H1 (cell line): Measurements from ENCODE around the gene CIPC. TPM values are rescaled to one million over a fixed set of nuclear protein-coding genes. Genes with fewer than 3 reads are reported as not detected.

ENCODE experiments used
- ATF3 ChIP-seq: IDR thresholded peaks from 2 replicates; pipeline ENCODE4 v1.6.1; 2011; ENCODE audit warnings: low read depth, mild to moderate bottlenecking, low read length; ENCODE audit not compliant: insufficient read depth
- BACH1 ChIP-seq: IDR thresholded peaks from 2 replicates; pipeline ENCODE4 v1.6.1; 2012; ENCODE audit warnings: low read length, improper control_type of control experiment
- BCL11A ChIP-seq, 2 experiments: IDR thresholded peaks; one replicate each; pipeline ENCODE4 v1.6.1; 2011; ENCODE audit warnings: low read depth in 2 of 2, low read length in 2 of 2, mild to moderate bottlenecking in 2 of 2
- CEBPB ChIP-seq: IDR thresholded peaks from 2 replicates; pipeline ENCODE4 v1.6.1; 2012; ENCODE audit warnings: low read depth, low read length
- CTBP2 ChIP-seq: IDR thresholded peaks from 2 replicates; pipeline ENCODE4 v1.7.0; 2011; ENCODE audit warnings: borderline replicate concordance, mild to moderate bottlenecking, moderate library complexity, mixed read lengths, low read length; ENCODE audit not compliant: insufficient read depth, insufficient read length
- E2F6 ChIP-seq: IDR thresholded peaks from 2 replicates; pipeline ENCODE4 v1.6.1; 2012; ENCODE audit warnings: inconsistent platforms
- EZH2 ChIP-seq: fragments of 200-600 bp; sonication (generic); IDR thresholded peaks from 2 replicates; pipeline ENCODE4 v1.7.1; 2012; ENCODE audit warnings: low read depth, mild to moderate bottlenecking, moderate library complexity, low read length, inconsistent platforms; ENCODE audit not compliant: severe bottlenecking
- HDAC2 ChIP-seq, 2 experiments: fragments of 300-600 bp in 1 of 2; sonication (generic) in 1 of 2; IDR thresholded peaks; 2 replicates each; pipeline ENCODE4 v1.6.1; 2011 to 2012; ENCODE audit warnings: low read depth in 2 of 2, low read length in 2 of 2, mild to moderate bottlenecking in 2 of 2, moderate library complexity in 2 of 2, borderline replicate concordance in 1 of 2, inconsistent platforms in 1 of 2
- HDAC6 ChIP-seq: IDR thresholded peaks from one replicate; pipeline ENCODE4 v1.7.1; 2012; ENCODE audit warnings: low read depth, mild to moderate bottlenecking, inconsistent platforms, low read length, moderate library complexity
- KDM5A ChIP-seq: fragments of 200-600 bp; IDR thresholded peaks from 2 replicates; pipeline ENCODE4 v1.7.1; 2012; ENCODE audit warnings: mild to moderate bottlenecking, low read length, inconsistent platforms, mixed read lengths
- NANOG ChIP-seq: IDR thresholded peaks from 2 replicates; pipeline ENCODE4 v1.6.1; 2011; ENCODE audit warnings: low read length, low read depth, mild to moderate bottlenecking, inconsistent platforms; ENCODE audit not compliant: insufficient read depth, poor library complexity, severe bottlenecking
- POLR2A ChIP-seq, 2 experiments: IDR thresholded peaks; 1 replicate in 1 of 2; 2 replicates in 1 of 2; pipeline ENCODE4 v1.6.1; 2011; ENCODE audit warnings: low read depth in 2 of 2, low read length in 2 of 2, mild to moderate bottlenecking in 2 of 2; ENCODE audit errors: control extremely low read depth in 1 of 2
- RAD21 ChIP-seq, 2 experiments: IDR thresholded peaks in 1 of 2; conservative IDR thresholded peaks in 1 of 2; 2 replicates each; pipeline ENCODE4 v1.6.1; 2011; ENCODE audit warnings: low read depth in 2 of 2, low read length in 2 of 2, improper control_type of control experiment in 1 of 2, inconsistent platforms in 1 of 2, mild to moderate bottlenecking in 1 of 2, moderate library complexity in 1 of 2
- RFX5 ChIP-seq: IDR thresholded peaks from 2 replicates; pipeline ENCODE4 v1.6.1; 2011; ENCODE audit warnings: low read depth, low read length, improper control_type of control experiment, borderline replicate concordance
- RXRA ChIP-seq: IDR thresholded peaks from 2 replicates; pipeline ENCODE4 v1.6.1; 2011; ENCODE audit warnings: low read depth, mild to moderate bottlenecking, low read length, moderate library complexity; ENCODE audit not compliant: insufficient read depth
- SAP30 ChIP-seq: fragments of 300-600 bp; sonication (generic); IDR thresholded peaks from 2 replicates; pipeline ENCODE4 v1.7.1; 2012; ENCODE audit warnings: low read length, moderate library complexity, mild to moderate bottlenecking, inconsistent platforms; ENCODE audit not compliant: insufficient read depth, insufficient replicate concordance
- SIN3A ChIP-seq, 2 experiments: IDR thresholded peaks in 1 of 2; conservative IDR thresholded peaks in 1 of 2; 2 replicates each; pipeline ENCODE4 v1.6.1; 2011 to 2012; ENCODE audit warnings: low read length in 2 of 2, improper control_type of control experiment in 1 of 2, low read depth in 1 of 2, mild to moderate bottlenecking in 1 of 2
- SP2 ChIP-seq: IDR thresholded peaks from 2 replicates; pipeline ENCODE4 v1.6.1; 2012; ENCODE audit warnings: mild to moderate bottlenecking, low read length, inconsistent platforms
- SUZ12 ChIP-seq: fragments of 200-600 bp; sonication (generic); IDR thresholded peaks from 2 replicates; pipeline ENCODE4 v1.6.1; 2012; ENCODE audit warnings: mild to moderate bottlenecking, inconsistent platforms, low read length, moderate library complexity, mixed read lengths
- TAF7 ChIP-seq: optimal IDR thresholded peaks from 2 replicates; pipeline ENCODE3; 2011; ENCODE audit warnings: low read depth, mild to moderate bottlenecking, inconsistent platforms, low read length, moderate library complexity, borderline replicate concordance
- ZNF274 ChIP-seq: IDR thresholded peaks from 2 replicates; pipeline ENCODE4 v1.7.0; 2012; ENCODE audit warnings: low read length, borderline replicate concordance; ENCODE audit errors: extremely low read depth
- polyA plus RNA-seq, 7 experiments: library from polyadenylated mRNA; depleted of rRNA in 3 of 7; stranded (reverse) in 5 of 7; unstranded in 2 of 7; fragments of >200 nt in 5 of 7; fragments of 200-250 nt in 2 of 7; gene quantifications; 1 replicate in 5 of 7; 2 replicates in 1 of 7; 4 replicates in 1 of 7; pipeline versions ENCODE4 v1.2.1 to v1.2.3, GENCODE V29; 2011 to 2013; ENCODE audit warnings: missing spikeins in 2 of 7, mixed read lengths in 2 of 7
- total RNA-seq: library from RNA; stranded (reverse); fragmentation: NEBNext Ultra II Directional; extraction: Animal tissue kit (Norgen Biotek cat#: 25700); gene quantifications from 2 replicates; pipeline ENCODE4 v1.2.1, GENCODE V29; 2021

Gene CIPC
- total and polyA plus RNA-seq, 2 of the 8 experiments (the other 6 are each of a cell fraction or from before 2014, with no cell fraction given): 13.9 to 32.7 TPM

DNA sequence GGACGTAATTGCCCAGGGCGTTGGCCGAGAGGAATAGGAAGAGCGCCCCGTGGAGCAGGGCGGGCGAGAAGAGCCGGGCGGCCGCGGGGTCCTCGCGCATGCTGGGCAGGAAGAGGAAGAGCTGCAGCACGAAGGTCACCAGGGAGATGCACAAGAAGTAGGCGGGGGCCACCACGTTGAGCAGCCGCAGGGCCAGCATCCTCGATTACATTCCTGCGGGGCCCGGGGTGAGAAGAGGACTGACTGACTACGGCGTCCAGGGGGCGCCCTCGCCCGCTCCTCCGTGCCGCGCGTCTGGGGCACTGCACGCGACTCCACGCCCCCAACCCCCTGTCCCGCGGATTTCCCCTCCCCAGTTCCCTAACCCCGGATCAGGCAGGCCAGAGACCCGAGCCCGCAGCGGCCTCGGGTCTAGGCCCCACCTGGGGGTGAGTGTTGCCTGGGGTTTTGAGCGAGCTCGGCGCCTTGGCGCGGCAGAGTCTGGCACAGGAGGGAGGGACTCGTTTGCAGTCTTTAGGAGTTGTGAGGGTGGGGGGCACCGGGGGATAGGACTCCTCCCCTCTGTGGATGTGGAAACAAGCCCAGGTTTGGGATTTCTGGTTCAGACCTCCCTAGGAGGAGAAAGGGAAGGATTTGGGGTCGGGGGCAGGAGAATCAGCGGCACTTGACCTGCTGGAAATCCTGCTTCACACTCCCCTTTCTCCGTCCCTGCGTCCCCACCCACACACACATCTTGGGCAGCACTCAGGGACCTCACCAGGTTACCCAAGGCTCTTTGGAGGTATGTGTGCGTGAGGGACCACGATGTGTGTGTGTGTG, 41.7 kb downstream of the CIPC start (continued):
- TF ChIP-seq HDAC2 (IDR thresholded peaks at IDR 0.05; ENCODE audit: borderline replicate concordance in 1 of 2, low read depth in 2 of 2, low read length in 2 of 2) (peak; percentile 3 to 43; a peak in 1 of 4 replicates), RXRA (no peak), HDAC6 (no peak), SP2 (no peak), E2F6 (peak; percentile 67), POLR2A (IDR thresholded peaks at IDR 0.05; ENCODE audit: control extremely low read depth in 1 of 2, low read depth in 2 of 2, low read length in 2 of 2) (no peak), CEBPB (no peak), CTBP2 (no peak), NANOG (no peak), SIN3A (conservative IDR thresholded peaks at IDR 0.05 in 1 of 2, IDR thresholded peaks at IDR 0.05 in 1 of 2; ENCODE audit: low read depth in 1 of 2, low read length in 2 of 2) (peak in 1 of 2 experiments; percentile 62; a peak in 2 of 4 replicates), BACH1 (peak; percentile 49), BCL11A (IDR thresholded peaks at IDR 0.05; ENCODE audit: low read depth in 2 of 2, low read length in 2 of 2) (no peak), SUZ12 (no peak), RAD21 (IDR thresholded peaks at IDR 0.05 in 1 of 2, conservative IDR thresholded peaks at IDR 0.05 in 1 of 2; ENCODE audit: low read depth in 2 of 2, low read length in 2 of 2) (peak; percentile 76 to 77), SAP30 (no peak), ATF3 (no peak), RFX5 (no peak), EZH2 (peak; percentile 28), KDM5A (no peak), TAF7 (no peak), ZNF274 (no peak)
